LHCN-M2 (cell line): Measurements from ENCODE around the gene PTPN21. TPM values are rescaled to one million over a fixed set of nuclear protein-coding genes. Genes with fewer than 3 reads are reported as not detected.

ENCODE experiments used
- DNase-seq: peaks from one replicate; pipeline ENCODE4 v3.0.0-alpha.2; 2012; ENCODE audit warnings: low read depth
- total RNA-seq: library from RNA; depleted of rRNA; stranded (reverse); fragments of >200 nt; gene quantifications from 2 replicates; pipeline ENCODE4 v1.2.3, GENCODE V29; 2014; rRNA removed

Gene PTPN21
- total RNA-seq, 1 experiment from 2014 or later, result 15.8 TPM

GRCh38 chr14:88470542-88471440 is 84.0 kb downstream of the PTPN21 start:
- peak; percentile 97 for DNase-seq

GRCh38 chr14:88468406-88468805 is 86.4 kb downstream of the PTPN21 start:
- peak; percentile 59 for DNase-seq

- no peak for DNase-seq
These were observed 91.5 kb downstream of the PTPN21 start for GRCh38 chr14:88463318-88463717.

- no peak for DNase-seq
These were observed 99.9 kb downstream of the PTPN21 start for GRCh38 chr14:88454886-88455285.

GRCh38 chr14:88452231-88452630 is 102.6 kb downstream of the PTPN21 start:
- DNase-seq, result no peak

- DNase-seq, result no peak
These were observed 115.7 kb downstream of the PTPN21 start for GRCh38 chr14:88439088-88439487.

GRCh38 chr14:88437658-88438057 is 117.1 kb downstream of the PTPN21 start:
- no peak for DNase-seq

- no peak for DNase-seq
These were observed 123.8 kb downstream of the PTPN21 start for GRCh38 chr14:88430976-88431375.

GRCh38 chr14:88426271-88426670 is 128.5 kb downstream of the PTPN21 start:
- DNase-seq, result peak; percentile 1

GRCh38 chr14:88424573-88424972 is 130.2 kb downstream of the PTPN21 start:
- no peak for DNase-seq

- DNase-seq, result peak; percentile 67
These were observed 131.7 kb downstream of the PTPN21 start for GRCh38 chr14:88422919-88423650.

GRCh38 chr14:88422047-88422446 is 132.8 kb downstream of the PTPN21 start:
- no peak for DNase-seq

- no peak for DNase-seq
These were observed 133.5 kb downstream of the PTPN21 start for GRCh38 chr14:88421286-88421685.

GRCh38 chr14:88420187-88420586 is 134.6 kb downstream of the PTPN21 start:
- DNase-seq, result no peak

GRCh38 chr14:88417594-88417993 is 137.2 kb downstream of the PTPN21 start:
- DNase-seq, result no peak

Other genes with a start within 250 kb of the PTPN21 start
- not detected in 2 replicates for gene KCNK10, start 231.7 kb downstream of the PTPN21 start, total RNA-seq
- 8.7 and 11.0 TPM in 2 replicates for gene SPATA7, start 169.3 kb downstream of the PTPN21 start, total RNA-seq
- gene ZC3H14, start 8.0 kb upstream of the PTPN21 start, total RNA-seq, result 84.4 and 87.8 TPM in 2 replicates
- gene EML5, start 237.9 kb upstream of the PTPN21 start, total RNA-seq, result 0.06 and 0.17 TPM in 2 replicates